NCI-H1048 (cell line): ENCODE measurements around the gene ELAPOR1.

Experiments used
- DNase-seq: peaks from one replicate; lab custom pipeline; 2025; lab: John Stamatoyannopoulos, UW

Gene ELAPOR1

GRCh38 chr1:109099938-109100773, 13.8 kb upstream of the ELAPOR1 start:
- peak; percentile 97 for DNase-seq

GRCh38 chr1:109104364-109105151, 9.4 kb upstream of the ELAPOR1 start:
- no peak for DNase-seq

GRCh38 chr1:109105881-109106280, 8.0 kb upstream of the ELAPOR1 start:
- no peak for DNase-seq

- no peak for DNase-seq
Measured at GRCh38 chr1:109107785-109108184, 6.1 kb upstream of the ELAPOR1 start.

GRCh38 chr1:109109906-109110305, 4.0 kb upstream of the ELAPOR1 start:
- no peak for DNase-seq

- no peak for DNase-seq
Measured at GRCh38 chr1:109111386-109112055, 2.4 kb upstream of the ELAPOR1 start.

GRCh38 chr1:109112056-109112651, 1.8 kb upstream of the ELAPOR1 start:
- no peak for DNase-seq

- DNase-seq, result peak; percentile 82
Measured at GRCh38 chr1:109112652-109113285, 1.1 kb upstream of the ELAPOR1 start.

- DNase-seq, result no peak
Measured at GRCh38 chr1:109114342-109114674, 393 bp downstream of the ELAPOR1 start.

- DNase-seq, result no peak
Measured at GRCh38 chr1:109115685-109116084, 1.8 kb downstream of the ELAPOR1 start.

GRCh38 chr1:109116286-109116685, 2.4 kb downstream of the ELAPOR1 start:
- DNase-seq, result no peak

- DNase-seq, result no peak
Measured at GRCh38 chr1:109118089-109118488, 4.2 kb downstream of the ELAPOR1 start.

- no peak for DNase-seq
Measured at GRCh38 chr1:109120356-109120755, 6.4 kb downstream of the ELAPOR1 start.

- DNase-seq, result no peak
Measured at GRCh38 chr1:109131059-109131458, 17.1 kb downstream of the ELAPOR1 start.

- DNase-seq, result no peak
Measured at GRCh38 chr1:109131800-109132199, 17.9 kb downstream of the ELAPOR1 start.

- DNase-seq, result no peak
Measured at GRCh38 chr1:109133002-109133706, 19.2 kb downstream of the ELAPOR1 start.

- no peak for DNase-seq
Measured at GRCh38 chr1:109133815-109134214, 19.9 kb downstream of the ELAPOR1 start.

- no peak for DNase-seq
Measured at GRCh38 chr1:109134423-109134822, 20.5 kb downstream of the ELAPOR1 start.

GRCh38 chr1:109135940-109136339, 22.0 kb downstream of the ELAPOR1 start:
- no peak for DNase-seq

- DNase-seq, result no peak
Measured at GRCh38 chr1:109136766-109137165, 22.9 kb downstream of the ELAPOR1 start.

GRCh38 chr1:109137958-109138357, 24.0 kb downstream of the ELAPOR1 start:
- no peak for DNase-seq
